OCI-LY1 (cell line): Measurements from ENCODE around the gene BLACAT1.
"Not testable (repeated sequence)": the region's sequence is repeated elsewhere in the genome, so short reads cannot be mapped to it uniquely, and the experiment has no call there.

Source experiments
- H2AFZ ChIP-seq: fragments of 200-600 bp; sonication (generic), shearing (Covaris generic); 2 replicates; pipeline ENCODE4 v1.6.0; 2014; ENCODE audit warnings: antibody characterized with exemption, mild to moderate bottlenecking, low read length
- H3F3A ChIP-seq: fragments of 200-600 bp; sonication (generic), shearing (Covaris generic); 2 replicates; pipeline ENCODE4 v1.6.0; 2014; ENCODE audit warnings: mild to moderate bottlenecking, antibody characterized with exemption, low read length, moderate library complexity; ENCODE audit not compliant: insufficient read depth
- H3K27ac ChIP-seq: fragments of 200-600 bp; sonication (generic); 2 replicates; pipeline ENCODE4 v1.5.1; 2014; ENCODE audit warnings: low read length, mixed run types, mild to moderate bottlenecking, low read depth; ENCODE audit not compliant: poor library complexity, severe bottlenecking
- H3K27me3 ChIP-seq: fragments of 200-600 bp; sonication (generic); 2 replicates; pipeline ENCODE4 v1.6.0; 2014; ENCODE audit warnings: antibody characterized with exemption, mild to moderate bottlenecking, low read length, moderate library complexity; ENCODE audit not compliant: insufficient read depth
- H3K36me3 ChIP-seq: fragments of 200-600 bp; sonication (generic); 2 replicates; pipeline ENCODE4 v1.6.1; 2014; ENCODE audit warnings: mild to moderate bottlenecking, antibody characterized with exemption, low read length, moderate library complexity, mixed read lengths; ENCODE audit not compliant: insufficient read depth
- H3K4me1 ChIP-seq: fragments of 200-600 bp; sonication (generic); 2 replicates; pipeline ENCODE4 v1.5.1; 2014; ENCODE audit warnings: mild to moderate bottlenecking, low read length, moderate library complexity; ENCODE audit not compliant: insufficient read depth, severe bottlenecking
- H3K4me2 ChIP-seq: fragments of 200-600 bp; sonication (generic), shearing (Covaris generic); 2 replicates; pipeline ENCODE4 v1.6.1; 2014; ENCODE audit warnings: low read length
- H3K4me3 ChIP-seq: fragments of 200-600 bp; sonication (generic); 2 replicates; pipeline ENCODE4 v1.5.1; 2014; ENCODE audit warnings: low read length, low read depth, mild to moderate bottlenecking, mixed read lengths; ENCODE audit not compliant: poor library complexity, severe bottlenecking
- H3K79me2 ChIP-seq: fragments of 200-600 bp; shearing (Covaris generic); 2 replicates; pipeline ENCODE4 v1.6.1; 2016; ENCODE audit warnings: mixed run types, low read length, mixed read lengths; ENCODE audit not compliant: insufficient read depth
- H3K9ac ChIP-seq: fragments of 200-600 bp; sonication (generic), shearing (Covaris generic); 2 replicates; pipeline ENCODE4 v1.6.1; 2014; ENCODE audit warnings: mild to moderate bottlenecking, low read length, mixed read lengths
- H3K9me2 ChIP-seq: fragments of 200-600 bp; sonication (generic), shearing (Covaris generic); 2 replicates; pipeline ENCODE4 v1.6.1; 2014; ENCODE audit warnings: low read depth, mild to moderate bottlenecking, low read length, mixed read lengths
- H3K9me3 ChIP-seq: fragments of 200-600 bp; shearing (Covaris generic); 2 replicates; pipeline ENCODE4 v1.6.1; 2014; ENCODE audit warnings: low read length, mixed read lengths
- H4K20me1 ChIP-seq: fragments of 200-600 bp; sonication (generic), shearing (Covaris generic); 2 replicates; pipeline ENCODE4 v1.6.0; 2016; ENCODE audit warnings: mild to moderate bottlenecking, low read length; ENCODE audit not compliant: insufficient read depth
- EZH2 ChIP-seq: fragments of 200-600 bp; sonication (generic), shearing (Covaris generic); IDR thresholded peaks from 2 replicates; pipeline ENCODE4 v1.8.0; 2017; ENCODE audit warnings: borderline replicate concordance, mixed run types, mild to moderate bottlenecking, antibody characterized with exemption, low read length, moderate library complexity, mixed read lengths
- TF ChIP-seq, protein P1 (sequence below): fragments of 200-600 bp; sonication (generic), shearing (Covaris generic); IDR thresholded peaks from 2 replicates; pipeline ENCODE4 v1.5.1; 2017; ENCODE audit warnings: mild to moderate bottlenecking, antibody characterized with exemption, low read length, moderate library complexity, mixed read lengths

BLACAT1 gene

DNA sequence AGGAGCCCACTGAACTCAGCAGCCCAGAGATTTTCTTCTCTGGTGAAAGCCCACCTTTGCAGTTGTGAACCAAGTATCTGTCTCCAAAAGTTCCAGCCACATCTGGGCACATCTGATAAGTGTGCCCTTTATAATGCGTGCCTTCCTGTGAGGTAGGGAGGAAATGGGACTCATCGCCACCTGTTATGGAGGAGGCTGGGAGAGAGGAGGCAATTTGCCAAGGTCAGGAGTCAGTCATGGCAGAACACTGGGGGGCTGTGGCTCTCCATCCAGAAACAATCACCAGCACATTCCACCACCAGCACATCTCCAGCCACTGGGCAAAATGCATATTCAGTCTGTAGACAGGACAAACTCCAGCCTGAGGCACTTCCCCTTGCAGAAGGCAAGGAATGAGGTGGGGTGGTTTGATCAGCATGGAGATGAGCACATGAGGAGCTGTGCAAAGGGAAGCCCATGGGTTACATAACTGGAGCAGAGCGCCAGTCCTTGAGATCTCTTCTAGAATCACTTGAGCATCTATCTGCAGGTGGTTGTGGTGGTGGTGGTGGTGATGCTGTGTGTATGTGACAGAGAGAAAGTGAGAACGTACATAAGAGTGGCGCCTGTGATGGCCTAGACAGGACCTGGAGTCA lies 19.0 kb downstream of the BLACAT1 start:
- Histone ChIP-seq H3K79me2 (no peaks in the 10 kb centered on the region), H3K4me2 (no peak overlapping the region), H3K4me3 (no peak overlapping the region), H4K20me1 (no peaks in the 10 kb centered on the region), H3K27me3 (no peaks in the 10 kb centered on the region), H3F3A (no peaks in the 10 kb centered on the region), H3K36me3 (no peaks in the 10 kb centered on the region), H3K9me3 (no peaks in the 10 kb centered on the region), H3K4me1 (peaks cover 16% of the 10 kb centered on the region), H2AFZ (no peak overlapping the region), H3K9ac (no peak overlapping the region), H3K27ac (no peak overlapping the region), H3K9me2 (no peaks in the 10 kb centered on the region)
- TF ChIP-seq, protein P1, sequence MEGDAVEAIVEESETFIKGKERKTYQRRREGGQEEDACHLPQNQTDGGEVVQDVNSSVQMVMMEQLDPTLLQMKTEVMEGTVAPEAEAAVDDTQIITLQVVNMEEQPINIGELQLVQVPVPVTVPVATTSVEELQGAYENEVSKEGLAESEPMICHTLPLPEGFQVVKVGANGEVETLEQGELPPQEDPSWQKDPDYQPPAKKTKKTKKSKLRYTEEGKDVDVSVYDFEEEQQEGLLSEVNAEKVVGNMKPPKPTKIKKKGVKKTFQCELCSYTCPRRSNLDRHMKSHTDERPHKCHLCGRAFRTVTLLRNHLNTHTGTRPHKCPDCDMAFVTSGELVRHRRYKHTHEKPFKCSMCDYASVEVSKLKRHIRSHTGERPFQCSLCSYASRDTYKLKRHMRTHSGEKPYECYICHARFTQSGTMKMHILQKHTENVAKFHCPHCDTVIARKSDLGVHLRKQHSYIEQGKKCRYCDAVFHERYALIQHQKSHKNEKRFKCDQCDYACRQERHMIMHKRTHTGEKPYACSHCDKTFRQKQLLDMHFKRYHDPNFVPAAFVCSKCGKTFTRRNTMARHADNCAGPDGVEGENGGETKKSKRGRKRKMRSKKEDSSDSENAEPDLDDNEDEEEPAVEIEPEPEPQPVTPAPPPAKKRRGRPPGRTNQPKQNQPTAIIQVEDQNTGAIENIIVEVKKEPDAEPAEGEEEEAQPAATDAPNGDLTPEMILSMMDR = no peak
- TF ChIP-seq EZH2 = no peak

- no peak for TF ChIP-seq EZH2
- TF ChIP-seq, protein P1 = no peak
- H3K4me1 ChIP-seq = peaks cover 13% of the 10 kb centered on the region
- no peaks in the 10 kb centered on the region for H3K9me3 ChIP-seq
- H3K4me3 ChIP-seq = no peak overlapping the region
- H3F3A ChIP-seq = no peaks in the 10 kb centered on the region
- H3K36me3 ChIP-seq = no peaks in the 10 kb centered on the region
- no peak overlapping the region for H3K9ac ChIP-seq
- H2AFZ ChIP-seq = no peak overlapping the region
- H3K79me2 ChIP-seq = no peaks in the 10 kb centered on the region
- H4K20me1 ChIP-seq = no peaks in the 10 kb centered on the region
- no peak overlapping the region for H3K4me2 ChIP-seq
- no peaks in the 10 kb centered on the region for H3K9me2 ChIP-seq
- no peak overlapping the region for H3K27ac ChIP-seq
- no peaks in the 10 kb centered on the region for H3K27me3 ChIP-seq
These were observed 20.0 kb downstream of the BLACAT1 start for GRCh38 chr1:205435578-205436573.

- no peak overlapping the region for H3K4me2 ChIP-seq
- H3K9me3 ChIP-seq = no peaks in the 10 kb centered on the region
- H3K4me1 ChIP-seq = peaks cover 11% of the 10 kb centered on the region
- no peak overlapping the region for H3K9ac ChIP-seq
- no peak overlapping the region for H3K4me3 ChIP-seq
- no peaks in the 10 kb centered on the region for H3F3A ChIP-seq
- H3K79me2 ChIP-seq = no peaks in the 10 kb centered on the region
- H4K20me1 ChIP-seq = no peaks in the 10 kb centered on the region
- H2AFZ ChIP-seq = no peak overlapping the region
- H3K27me3 ChIP-seq = no peaks in the 10 kb centered on the region
- H3K9me2 ChIP-seq = no peaks in the 10 kb centered on the region
- no peak for TF ChIP-seq EZH2
- TF ChIP-seq, protein P1 = no peak
- no peaks in the 10 kb centered on the region for H3K36me3 ChIP-seq
- no peak overlapping the region for H3K27ac ChIP-seq
These were observed 21.1 kb downstream of the BLACAT1 start for GRCh38 chr1:205434738-205435137.

DNA sequence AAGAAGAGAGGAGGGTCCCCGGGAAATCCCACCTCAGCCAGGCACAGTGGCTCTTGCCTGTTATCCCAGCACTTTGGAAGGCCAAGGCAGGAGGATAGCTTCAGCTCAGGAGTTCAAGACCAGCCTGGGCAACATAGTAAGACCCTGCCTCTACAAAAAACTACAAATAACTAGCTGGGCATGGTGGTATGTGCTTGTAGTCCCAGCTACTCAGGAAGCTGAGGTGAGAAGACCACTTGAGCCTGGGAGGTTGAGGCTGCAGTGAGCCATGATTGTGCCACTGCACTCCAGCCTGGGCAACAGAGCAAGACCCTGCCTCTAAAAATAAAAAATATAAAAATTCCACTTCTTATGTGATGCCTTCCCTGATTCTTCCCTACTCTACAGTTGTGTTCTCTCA lies 23.2 kb downstream of the BLACAT1 start:
- H2AFZ ChIP-seq, H3K79me2 ChIP-seq, H3K9me2 ChIP-seq, H3K36me3 ChIP-seq, H3F3A ChIP-seq, H3K9ac ChIP-seq, H3K27ac ChIP-seq, H4K20me1 ChIP-seq, H3K4me3 ChIP-seq, H3K27me3 ChIP-seq, H3K9me3 ChIP-seq, H3K4me2 ChIP-seq: not testable (repeated sequence)
- H3K4me1 ChIP-seq = peaks cover 11% of the 10 kb centered on the region
